RWPE1 (cell line): ENCODE measurements around the gene BABAM2.

Source experiments
- CTCF ChIA-PET: fragments of 350-600 bp; sonication (Branson Sonifier 250); formaldehyde crosslinking; extraction: SDS; loops from one replicate; lab custom pipeline; 2021; lab: Yijun Ruan, JAX
- POLR2A ChIA-PET: fragments of 400-600 bp; formaldehyde crosslinking; extraction: SDS; loops from one replicate; lab custom pipeline; 2020; ENCODE audit warnings: antibody characterized with exemption; ENCODE audit not compliant: low non-redundant PET; lab: Yijun Ruan, JAX
- DNase-seq: peaks from one replicate; pipeline ENCODE4 v3.0.0; 2012; ENCODE audit warnings: low spot score
- H3K27ac ChIP-seq: fragments of 450-650 bp; 2 replicates; pipeline ENCODE4 v1.5.1; 2017
- CTCF ChIP-seq: fragments of 450-650 bp; conservative IDR thresholded peaks from 2 replicates; pipeline ENCODE4 v1.5.1; 2017; ENCODE audit warnings: low read depth, mild to moderate bottlenecking

Gene BABAM2

DNA sequence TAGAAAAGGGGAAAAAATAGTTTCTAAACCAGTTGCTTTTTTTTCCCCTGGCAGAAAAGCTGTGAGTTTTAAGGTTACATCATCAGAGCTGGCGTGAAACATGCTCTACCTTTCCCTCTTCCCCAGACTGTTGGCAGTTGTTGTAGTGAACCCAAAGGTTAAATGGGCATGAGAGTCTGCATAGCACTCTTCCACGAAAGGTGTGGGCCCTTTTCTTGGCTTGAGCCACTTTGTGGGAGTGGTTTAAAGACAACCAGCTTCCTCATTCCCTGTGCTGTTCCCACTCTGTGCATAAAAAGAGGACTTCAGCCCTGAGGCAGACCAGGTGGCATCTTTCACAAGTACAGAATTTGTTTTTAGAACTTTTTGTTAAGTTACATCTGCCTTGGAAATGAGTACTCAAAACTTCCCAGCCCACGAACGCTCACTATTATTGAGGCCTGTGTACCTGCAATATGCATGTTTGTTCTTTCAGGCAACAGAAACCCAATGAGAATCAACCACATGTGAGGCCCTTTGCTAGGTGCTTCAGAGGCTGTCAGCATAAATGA lies 243.8 kb downstream of the BABAM2 start:
- ChIA-PET CTCF (interaction anchor here (0.5 to 0.6 kb wide), 2 partner anchors 37 to 358 kb away, joined by 3 to 4 read pairs; no protein-coding TSS in a partner anchor), POLR2A (interaction anchor here (0.7 kb wide), 1 partner anchor 116 kb away, joined by 6 read pairs; no protein-coding TSS in a partner anchor)
- no peak overlapping the region for H3K27ac ChIP-seq
- DNase-seq = no peak
- no peak for TF ChIP-seq CTCF

DNA sequence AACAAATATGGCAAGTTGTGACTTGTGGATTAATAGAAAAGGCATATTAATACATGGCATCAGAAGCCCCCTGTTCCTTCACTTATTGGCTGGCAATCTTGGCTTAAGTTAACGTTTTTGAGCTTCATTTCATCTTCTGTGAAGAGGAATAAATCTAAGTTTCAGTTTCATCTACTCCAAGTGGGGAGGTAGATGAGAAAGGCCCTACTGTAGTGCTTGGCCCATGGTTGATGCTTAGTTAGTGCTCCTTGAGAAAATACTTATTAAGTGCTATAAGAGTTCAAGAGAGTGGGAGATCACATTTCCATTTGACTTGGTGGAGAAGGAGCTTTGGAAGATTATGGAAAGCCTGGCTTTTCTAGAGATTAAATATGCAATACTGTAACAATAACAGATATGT lies 244.3 kb downstream of the BABAM2 start:
- no peak for TF ChIP-seq CTCF
- DNase-seq = no peak
- H3K27ac ChIP-seq = no peak overlapping the region
- POLR2A ChIA-PET = no interaction called here
- CTCF ChIA-PET = interaction anchor here (0.6 kb wide), 1 partner anchor 359 kb away, joined by 3 read pairs; no protein-coding TSS in a partner anchor

GRCh38 chr2:28135324-28135723 lies 244.8 kb downstream of the BABAM2 start:
- no peak for DNase-seq
- TF ChIP-seq CTCF = no peak
- CTCF ChIA-PET = interaction anchor here (0.5 kb wide), 1 partner anchor 78 kb away, joined by 4 read pairs; no protein-coding TSS in a partner anchor
- POLR2A ChIA-PET = no interaction called here
- H3K27ac ChIP-seq = no peak overlapping the region

DNA sequence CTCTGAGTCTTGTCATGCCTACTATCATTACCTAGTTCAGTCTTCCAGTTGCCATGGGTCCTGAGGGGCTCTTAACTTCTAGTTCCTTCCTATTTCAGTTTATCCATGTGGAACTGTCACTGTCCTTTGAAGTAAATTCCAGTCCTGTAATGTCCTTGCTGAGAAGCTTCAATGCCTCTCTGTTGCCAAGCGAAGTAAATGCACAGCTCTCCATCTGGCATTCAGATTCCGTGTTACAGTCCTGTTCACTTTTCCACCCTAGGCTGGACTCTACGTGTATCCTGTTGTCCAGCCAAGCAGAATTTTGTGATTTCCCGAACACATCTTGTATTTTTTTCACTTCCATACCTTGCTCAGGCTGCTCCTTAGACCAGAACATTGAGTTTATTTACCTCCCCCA lies 245.3 kb downstream of the BABAM2 start:
- ChIA-PET CTCF (interaction anchor here (0.5 kb wide), 1 partner anchor 77 kb away, joined by 4 read pairs; no protein-coding TSS in a partner anchor), POLR2A (no interaction called here)
- H3K27ac ChIP-seq = no peak overlapping the region
- TF ChIP-seq CTCF = no peak
- no peak for DNase-seq

DNA sequence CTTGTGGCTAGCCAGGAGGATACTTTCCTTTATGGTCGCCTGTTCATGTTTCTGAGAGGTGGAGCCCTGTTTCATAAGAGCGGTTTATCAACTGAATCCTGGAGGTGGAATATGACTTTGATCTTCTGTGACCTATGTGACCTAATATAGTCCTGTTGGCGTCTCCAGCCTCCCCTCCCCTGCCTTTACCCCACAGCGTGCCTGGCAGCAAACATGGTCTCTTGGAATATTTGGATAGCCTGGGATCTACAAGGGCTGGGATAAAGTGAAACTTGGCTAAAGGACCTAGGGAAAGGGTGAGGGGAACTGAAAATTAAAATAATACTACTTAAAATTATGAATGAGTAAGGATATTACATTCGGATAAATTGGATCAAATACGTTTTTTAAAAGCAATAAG lies 246.0 kb downstream of the BABAM2 start:
- ChIA-PET CTCF (no interaction called here), POLR2A (no interaction called here)
- no peak overlapping the region for H3K27ac ChIP-seq
- no peak for DNase-seq
- TF ChIP-seq CTCF = no peak

- H3K27ac ChIP-seq = no peak overlapping the region
- CTCF ChIA-PET = no interaction called here
- no peak for DNase-seq
- POLR2A ChIA-PET = no interaction called here
- TF ChIP-seq CTCF = no peak
Measured at GRCh38 chr2:28137221-28137620, 246.7 kb downstream of the BABAM2 start.
